Neuronal stem cell (in vitro differentiated cells): ENCODE data around the gene PUM2.

Experiments used
- DNase-seq: peaks from one replicate; pipeline ENCODE4 v3.0.0-alpha.2; 2013; ENCODE audit warnings: low spot score
- H2AFZ ChIP-seq: one replicate; pipeline ENCODE4 v1.6.1; 2013; ENCODE audit warnings: mild to moderate bottlenecking, low read length, inconsistent platforms
- H2AK5ac ChIP-seq: 2 replicates; pipeline ENCODE4 v1.6.1; 2013; ENCODE audit warnings: low read depth, mild to moderate bottlenecking, inconsistent platforms, low read length, moderate library complexity, mixed read lengths
- H2BK120ac ChIP-seq: 2 replicates; pipeline ENCODE4 v1.6.1; 2013; ENCODE audit warnings: low read depth, mild to moderate bottlenecking, inconsistent platforms, low read length, moderate library complexity, mixed read lengths
- H2BK12ac ChIP-seq: one replicate; pipeline ENCODE4 v1.6.1; 2013; ENCODE audit warnings: low read length, inconsistent platforms
- H2BK15ac ChIP-seq: 2 replicates; pipeline ENCODE4 v1.6.1; 2013; ENCODE audit warnings: mild to moderate bottlenecking, low read length, inconsistent platforms, mixed read lengths
- H2BK5ac ChIP-seq: one replicate; pipeline ENCODE4 v1.6.1; 2013; ENCODE audit warnings: inconsistent platforms, mild to moderate bottlenecking, low read length, moderate library complexity
- H3K14ac ChIP-seq: one replicate; pipeline ENCODE4 v1.6.1; 2013; ENCODE audit warnings: low read length, inconsistent platforms
- H3K18ac ChIP-seq: 2 replicates; pipeline ENCODE4 v1.6.1; 2013; ENCODE audit warnings: low read length, inconsistent platforms
- H3K23ac ChIP-seq: 2 replicates; pipeline ENCODE4 v1.6.1; 2013; ENCODE audit warnings: low read depth, mild to moderate bottlenecking, mixed read lengths, low read length, inconsistent platforms; ENCODE audit not compliant: poor library complexity
- H3K27ac ChIP-seq: replicated peaks from 3 replicates; pipeline ENCODE4 v1.5.1; 2013; ENCODE audit warnings: low read length, inconsistent platforms
- H3K27me3 ChIP-seq, 3 experiments: 2 replicates each; pipeline ENCODE4 v1.6.1; 2013; ENCODE audit warnings: low read length in 3 of 3, mild to moderate bottlenecking in 2 of 3, inconsistent platforms in 1 of 3, low read depth in 1 of 3, mixed read lengths in 1 of 3, moderate library complexity in 1 of 3; ENCODE audit not compliant: control insufficient read depth in 3 of 3, insufficient read depth in 3 of 3
- H3K36me3 ChIP-seq, 2 donors: replicated peaks in 1 of 2; 2 replicates each; pipeline ENCODE4 v1.6.1; 2013; ENCODE audit warnings: low read length in 2 of 2; ENCODE audit not compliant: control insufficient read depth in 2 of 2, insufficient read depth in 2 of 2
- H3K4ac ChIP-seq: 2 replicates; pipeline ENCODE4 v1.6.1; 2013; ENCODE audit warnings: inconsistent platforms, mild to moderate bottlenecking, low read length, moderate library complexity
- H3K4me1 ChIP-seq, 2 donors: 1 replicate in 1 of 2; 2 replicates in 1 of 2; pipeline ENCODE4 v1.6.1; 2013; ENCODE audit warnings: low read length in 2 of 2, low read depth in 1 of 2; ENCODE audit not compliant: control insufficient read depth in 2 of 2, insufficient read depth in 1 of 2
- H3K4me2 ChIP-seq: one replicate; pipeline ENCODE4 v1.6.1; 2013; ENCODE audit warnings: mild to moderate bottlenecking, low read length, inconsistent platforms; ENCODE audit not compliant: insufficient read depth, poor library complexity, severe bottlenecking
- H3K4me3 ChIP-seq, 2 donors: 2 replicates each; pipeline ENCODE4 v1.5.1; 2013; ENCODE audit warnings: low read length in 2 of 2, mild to moderate bottlenecking in 2 of 2, inconsistent platforms in 1 of 2, moderate library complexity in 1 of 2
- H3K79me1 ChIP-seq: one replicate; pipeline ENCODE4 v1.6.1; 2013; ENCODE audit warnings: low read depth, mild to moderate bottlenecking, inconsistent platforms, low read length, moderate library complexity
- H3K9ac ChIP-seq: one replicate; pipeline ENCODE4 v1.6.1; 2013; ENCODE audit warnings: mild to moderate bottlenecking, low read depth, low read length, inconsistent platforms; ENCODE audit not compliant: poor library complexity
- H3K9me3 ChIP-seq, 2 donors: replicated peaks in 1 of 2; 2 replicates each; pipeline versions ENCODE3 to v1.6.1; 2013; ENCODE audit warnings: low read length in 2 of 2, mild to moderate bottlenecking in 2 of 2, inconsistent platforms in 1 of 2, low read depth in 1 of 2, mixed read lengths in 1 of 2, moderate library complexity in 1 of 2; ENCODE audit not compliant: control insufficient read depth in 2 of 2, insufficient read depth in 1 of 2
- H4K8ac ChIP-seq: one replicate; pipeline ENCODE4 v1.6.1; 2013; ENCODE audit warnings: low read depth, mild to moderate bottlenecking, inconsistent platforms, low read length, moderate library complexity
- H4K91ac ChIP-seq: one replicate; pipeline ENCODE4 v1.6.1; 2013; ENCODE audit warnings: low read length, low read depth, mild to moderate bottlenecking, inconsistent platforms; ENCODE audit not compliant: poor library complexity
- WGBS, 2 donors: extraction: QIAGEN DNeasy Blood & Tissue Kit; methylation state at CpG; one replicate each; pipeline ENCODE4 v1.1.7; 2013; ENCODE audit warnings: missing lambda C conversion rate in 2 of 2, mixed read lengths in 1 of 2; ENCODE audit not compliant: insufficient read length in 2 of 2, insufficient replicate concordance in 1 of 2; ENCODE audit errors: extremely low coverage in 2 of 2; 5-methylcytosine and 5-hydroxymethylcytosine counted together

The PUM2 gene

GRCh38 chr2:20218331-20219320 is 132.0 kb downstream of the PUM2 start:
- Histone ChIP-seq H2AFZ (no peak overlapping the region), H2BK120ac (no peak overlapping the region), H2BK15ac (no peak overlapping the region), H3K18ac (peak overlapping the region; percentile 13), H3K9me3 (no peaks in the 10 kb centered on the region), H2BK5ac (no peak overlapping the region), H3K36me3 (peaks cover 14 to 65% of the 10 kb centered on the region in 2 donors), H3K9ac (peak overlapping the region; percentile 82), H3K23ac (peak overlapping the region; percentile 36), H3K4me3 (no peak overlapping the region), H2BK12ac (no peak overlapping the region), H3K14ac (no peak overlapping the region), H3K4ac (no peak overlapping the region), H2AK5ac (no peak overlapping the region), H3K4me1 (peaks cover 15 to 29% of the 10 kb centered on the region in 2 donors), H3K4me2 (no peak overlapping the region), H3K27ac (no peak overlapping the region), H4K8ac (no peak overlapping the region), H3K79me1 (peaks cover 42% of the 10 kb centered on the region), H3K27me3 (no peaks in the 10 kb centered on the region), H4K91ac (no peak overlapping the region)
- DNase-seq, result no peak
- no CpG with 5 or more reads among the region's 20 CpGs for WGBS, 2 donors

- H3K9ac ChIP-seq, result no peak overlapping the region
- H2AFZ ChIP-seq, result no peak overlapping the region
- no peak overlapping the region for H3K27ac ChIP-seq
- H2BK15ac ChIP-seq, result no peak overlapping the region
- H3K79me1 ChIP-seq, result peaks cover 43% of the 10 kb centered on the region
- H4K91ac ChIP-seq, result no peak overlapping the region
- WGBS, 2 donors, result no CpG with 5 or more reads among the region's 21 CpGs
- H4K8ac ChIP-seq, result no peak overlapping the region
- H3K9me3 ChIP-seq, result no peaks in the 10 kb centered on the region
- no peak for DNase-seq
- no peak overlapping the region for H3K4me3 ChIP-seq
- H3K27me3 ChIP-seq, result no peaks in the 10 kb centered on the region
- H2BK12ac ChIP-seq, result no peak overlapping the region
- no peak overlapping the region for H3K18ac ChIP-seq
- peaks cover 16 to 59% of the 10 kb centered on the region in 2 donors for H3K36me3 ChIP-seq
- peaks cover 21% of the 10 kb centered on the region in 2 donors for H3K4me1 ChIP-seq
- no peak overlapping the region for H2BK5ac ChIP-seq
- H2BK120ac ChIP-seq, result no peak overlapping the region
- H3K4ac ChIP-seq, result no peak overlapping the region
- H3K23ac ChIP-seq, result peak overlapping the region; percentile 74
- H2AK5ac ChIP-seq, result no peak overlapping the region
- H3K14ac ChIP-seq, result peak overlapping the region; percentile 91
- H3K4me2 ChIP-seq, result no peak overlapping the region
Observed at GRCh38 chr2:20217041-20217970, 133.3 kb downstream of the PUM2 start.

- Histone ChIP-seq H3K27ac (no peak overlapping the region), H3K23ac (peak overlapping the region; percentile 19), H2BK15ac (no peak overlapping the region), H4K91ac (no peak overlapping the region), H3K4me2 (no peak overlapping the region), H4K8ac (no peak overlapping the region), H3K18ac (no peak overlapping the region), H3K27me3 (no peaks in the 10 kb centered on the region), H3K9ac (no peak overlapping the region), H3K79me1 (peaks cover 49% of the 10 kb centered on the region), H2AK5ac (no peak overlapping the region), H2AFZ (no peak overlapping the region), H3K4ac (no peak overlapping the region), H3K36me3 (peaks cover 19 to 51% of the 10 kb centered on the region in 2 donors), H3K4me1 (peaks cover 21 to 25% of the 10 kb centered on the region in 2 donors), H3K4me3 (no peak overlapping the region), H3K14ac (no peak overlapping the region), H3K9me3 (no peaks in the 10 kb centered on the region), H2BK12ac (peak overlapping the region; percentile 27), H2BK5ac (no peak overlapping the region), H2BK120ac (no peak overlapping the region)
- DNase-seq, result no peak
- no CpG with 5 or more reads among the region's 22 CpGs for WGBS, 2 donors
Observed at GRCh38 chr2:20216130-20217025, 134.3 kb downstream of the PUM2 start.
